H1 (cell line): ENCODE data around the gene RUNX1. TPM values are rescaled to one million over a fixed set of nuclear protein-coding genes. Genes with fewer than 3 reads are reported as not detected.

Experiments used
- CHD7 ChIP-seq: fragments of 300-600 bp; sonication (generic); IDR thresholded peaks from 2 replicates; pipeline ENCODE4 v1.7.1; 2012; ENCODE audit warnings: low read length, moderate library complexity, mild to moderate bottlenecking, inconsistent platforms; ENCODE audit not compliant: insufficient replicate concordance
- JUN ChIP-seq: IDR thresholded peaks from 2 replicates; pipeline ENCODE4 v1.6.1; 2011; ENCODE audit warnings: low read depth, mild to moderate bottlenecking, improper control_type of control experiment, low read length
- KDM1A ChIP-seq: fragments of 200-600, 300-600 bp; sonication (generic); IDR thresholded peaks from 2 replicates; pipeline ENCODE4 v1.7.1; 2016; ENCODE audit warnings: mild to moderate bottlenecking, low read length, borderline replicate concordance
- polyA plus RNA-seq, 7 experiments: library from polyadenylated mRNA; depleted of rRNA in 3 of 7; stranded (reverse) in 5 of 7; unstranded in 2 of 7; fragments of >200 nt in 5 of 7; fragments of 200-250 nt in 2 of 7; gene quantifications; 1 replicate in 5 of 7; 2 replicates in 1 of 7; 4 replicates in 1 of 7; pipeline versions ENCODE4 v1.2.1 to v1.2.3, GENCODE V29; 2011 to 2013; ENCODE audit warnings: missing spikeins in 2 of 7, mixed read lengths in 2 of 7
- total RNA-seq: library from RNA; stranded (reverse); fragmentation: NEBNext Ultra II Directional; extraction: Animal tissue kit (Norgen Biotek cat#: 25700); gene quantifications from 2 replicates; pipeline ENCODE4 v1.2.1, GENCODE V29; 2021

The RUNX1 gene
- total and polyA plus RNA-seq, 2 of the 8 experiments (the other 6 are each of a cell fraction or from before 2014, with no cell fraction given) = 0.20 to 0.60 TPM

- TF ChIP-seq CHD7 (no peak), KDM1A (no peak), JUN (no peak)
Measured at GRCh38 chr21:34790834-34791233, 258.3 kb downstream of the RUNX1 start (continued).
